Renal cortical epithelial cell (primary cell): ENCODE measurements around the gene DEPP1. TPM values are rescaled to one million over a fixed set of nuclear protein-coding genes. Genes with fewer than 3 reads are reported as not detected.

Source experiments
- DNase-seq: peaks from one replicate; pipeline ENCODE4 v3.0.0-alpha.2; 2011; ENCODE audit warnings: low read depth
- total RNA-seq: library from RNA; depleted of rRNA; stranded (reverse); fragments of >200 nt; gene quantifications from 2 replicates; pipeline ENCODE4 v1.2.3, GENCODE V29; 2014

DEPP1 gene
- total RNA-seq, 1 donor from 2014 or later = 11.3 TPM

DNA sequence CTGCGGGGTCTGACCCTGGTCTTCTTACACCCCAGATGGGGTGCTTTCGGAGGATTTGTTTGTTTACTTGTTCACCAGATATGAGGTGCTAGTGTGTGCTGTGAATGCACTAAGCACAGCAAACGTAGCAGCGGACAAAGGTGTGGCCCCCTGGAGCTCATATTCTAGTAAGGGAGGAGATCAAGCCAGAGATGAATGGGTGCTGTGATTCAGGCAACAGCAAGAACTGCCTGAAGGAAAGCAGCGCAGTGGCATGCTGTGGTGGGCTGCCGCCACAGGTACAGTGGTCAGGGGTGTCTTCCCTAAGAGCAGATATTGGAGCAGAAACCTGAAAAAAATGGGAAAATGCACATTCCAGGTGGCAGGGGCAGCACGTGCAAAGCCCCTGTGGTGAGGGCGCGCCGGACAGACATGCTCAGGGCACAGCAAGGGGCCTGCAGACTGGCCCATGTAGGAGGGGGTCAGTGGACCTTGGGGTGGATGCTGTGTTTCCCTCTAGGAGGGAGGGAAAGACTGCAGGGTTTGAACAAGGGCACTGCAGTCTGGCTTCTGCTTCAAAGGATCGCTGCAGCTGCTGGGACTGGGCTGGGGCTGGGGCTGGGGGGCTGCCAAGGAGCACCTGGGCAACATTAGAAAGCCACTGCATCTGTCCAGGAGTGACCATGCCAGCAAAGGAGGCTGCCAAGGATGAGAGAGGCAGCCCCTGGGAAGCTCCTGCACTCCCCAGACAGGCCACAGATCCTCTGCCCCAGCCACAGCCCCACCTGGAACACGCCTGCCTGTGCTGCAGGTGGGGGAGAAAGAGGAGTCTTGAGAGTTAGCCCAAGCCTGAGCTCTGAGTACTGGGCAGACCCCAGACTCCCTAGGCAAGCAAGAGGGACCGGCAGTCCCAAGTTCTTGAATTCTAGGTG, 927 bp upstream of the DEPP1 start:
- DNase-seq = no peak

GRCh38 chr10:44978213-44978569, 418 bp downstream of the DEPP1 start:
- no peak for DNase-seq

- no peak for DNase-seq
Observed at GRCh38 chr10:44977287-44978212, 1.1 kb downstream of the DEPP1 start.

GRCh38 chr10:44976352-44977198, 2.0 kb downstream of the DEPP1 start:
- DNase-seq = no peak

DNA sequence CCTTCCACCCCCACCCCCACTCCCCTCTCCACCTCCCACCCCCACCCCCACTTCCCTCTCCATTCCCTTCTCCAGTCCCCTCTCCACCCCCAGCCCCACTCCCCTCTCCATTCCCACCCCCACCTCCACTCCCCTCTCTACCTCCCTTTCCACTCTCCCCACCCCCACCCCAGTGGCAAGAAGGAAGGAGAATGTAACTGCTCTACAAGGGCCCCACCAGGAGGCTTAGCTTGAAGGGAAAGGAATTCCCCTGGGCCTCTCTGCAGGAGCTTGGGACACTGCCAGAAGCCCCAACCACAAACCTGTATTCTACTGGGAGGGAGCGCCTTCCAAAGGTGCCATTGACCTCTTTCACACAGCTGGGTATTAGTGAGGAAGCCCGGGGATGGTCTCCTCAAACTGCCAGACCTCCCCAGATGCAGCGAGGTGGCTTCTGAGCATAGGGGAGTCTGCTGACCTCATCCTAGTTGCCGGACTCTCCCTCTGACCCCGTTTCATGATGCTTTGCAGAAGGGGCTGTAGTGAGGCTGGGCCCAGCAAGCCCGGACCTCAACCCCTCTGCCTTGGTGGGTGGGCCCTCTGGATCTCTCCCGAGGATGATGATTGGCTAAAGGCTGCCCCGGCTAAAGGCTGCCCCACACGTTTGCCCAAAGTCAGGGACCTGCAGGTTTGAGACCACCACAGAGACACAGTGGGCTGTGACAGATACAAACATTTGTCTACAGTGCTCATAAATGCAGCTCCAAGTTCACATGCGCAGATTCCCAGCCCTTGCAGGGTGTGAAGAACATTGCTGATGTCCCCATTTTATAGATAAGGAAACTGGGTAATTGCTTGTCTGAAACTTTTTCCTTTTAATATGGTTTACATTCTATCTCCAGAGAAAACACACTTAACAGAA, 2.9 kb downstream of the DEPP1 start:
- peak; percentile 94 for DNase-seq

GRCh38 chr10:44974628-44975430, 3.8 kb downstream of the DEPP1 start:
- no peak for DNase-seq

GRCh38 chr10:44974082-44974627, 4.5 kb downstream of the DEPP1 start:
- DNase-seq = no peak

DNA sequence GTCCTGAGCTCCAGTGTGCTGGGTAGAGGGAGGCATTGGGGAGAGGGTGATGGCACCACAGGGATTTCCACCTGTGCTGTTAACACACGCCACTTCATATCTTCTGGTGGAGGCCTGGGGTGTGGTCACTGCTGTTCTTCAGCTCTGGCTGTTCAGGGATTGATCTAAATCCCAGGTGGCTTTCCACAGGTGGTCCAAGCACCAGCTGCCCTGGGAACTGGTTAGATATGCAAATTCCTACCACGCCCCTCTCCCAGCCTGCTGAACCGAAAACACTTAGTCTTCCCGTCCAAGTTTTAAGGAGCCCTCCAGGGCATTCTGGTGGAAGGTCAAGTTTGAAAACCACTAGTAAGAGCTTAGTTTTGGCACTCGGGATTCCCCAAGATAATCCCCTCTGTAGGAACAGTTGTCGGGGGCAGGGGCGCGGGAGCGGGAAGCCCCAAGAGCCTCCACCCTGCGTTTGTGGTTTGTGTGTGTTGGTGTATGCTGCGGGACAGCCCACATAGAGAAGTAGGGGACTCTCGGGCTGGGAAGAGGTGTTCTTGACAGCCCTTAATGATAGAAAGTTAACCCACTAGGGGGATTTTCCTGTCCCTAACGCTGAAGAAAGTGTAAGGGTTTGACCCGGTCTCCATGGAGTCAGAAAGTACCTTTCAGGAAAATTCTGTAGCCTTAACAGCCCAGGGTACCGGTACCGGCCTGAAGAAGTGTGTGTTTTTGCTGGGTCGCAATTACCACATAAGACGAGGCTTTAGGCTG, 5.1 kb downstream of the DEPP1 start:
- peak; percentile 55 for DNase-seq

DNA sequence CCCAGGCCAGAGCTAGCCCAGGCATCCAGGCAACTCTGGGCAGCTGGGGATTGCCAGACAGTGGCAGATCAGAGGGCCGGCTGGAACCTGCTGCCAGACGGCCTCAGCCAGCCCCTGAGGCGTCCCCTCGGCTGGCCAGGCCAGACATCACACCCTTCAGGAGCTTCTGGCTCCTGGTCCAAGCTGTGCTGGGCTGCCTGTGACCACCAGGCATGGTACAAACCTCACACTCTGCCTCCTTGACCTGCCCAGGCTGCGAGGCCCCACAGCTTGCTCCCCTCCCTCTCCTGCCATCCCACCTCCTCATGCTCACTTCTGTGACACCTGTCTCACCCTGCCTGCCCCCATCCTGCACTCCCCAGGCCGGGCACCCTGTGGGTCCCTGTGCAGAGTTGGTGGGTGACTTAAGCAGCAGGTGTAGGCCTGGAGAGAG, 5.7 kb downstream of the DEPP1 start:
- no peak for DNase-seq

- DNase-seq = no peak
Observed at GRCh38 chr10:44971935-44972757, 6.5 kb downstream of the DEPP1 start.

DNA sequence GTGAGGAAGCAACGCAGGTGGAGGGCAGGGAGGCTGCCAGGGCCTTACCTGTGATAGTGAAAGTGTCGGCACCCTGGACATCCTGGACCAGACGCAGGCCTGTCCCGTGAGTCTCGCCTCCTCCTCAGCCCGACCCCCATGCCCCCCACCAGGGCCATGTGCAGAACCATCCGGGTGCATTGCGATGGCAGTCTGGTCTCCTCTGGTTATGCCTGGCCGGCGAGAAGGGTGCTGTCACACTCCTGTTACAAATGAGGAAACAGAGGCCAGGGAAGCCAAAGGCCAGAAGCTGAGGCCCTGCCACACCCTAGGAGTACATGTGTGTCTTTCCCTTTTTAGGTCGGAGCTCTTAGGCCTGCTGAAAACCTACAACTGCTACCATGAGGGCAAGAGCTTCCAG, 7.2 kb downstream of the DEPP1 start:
- no peak for DNase-seq

DNA sequence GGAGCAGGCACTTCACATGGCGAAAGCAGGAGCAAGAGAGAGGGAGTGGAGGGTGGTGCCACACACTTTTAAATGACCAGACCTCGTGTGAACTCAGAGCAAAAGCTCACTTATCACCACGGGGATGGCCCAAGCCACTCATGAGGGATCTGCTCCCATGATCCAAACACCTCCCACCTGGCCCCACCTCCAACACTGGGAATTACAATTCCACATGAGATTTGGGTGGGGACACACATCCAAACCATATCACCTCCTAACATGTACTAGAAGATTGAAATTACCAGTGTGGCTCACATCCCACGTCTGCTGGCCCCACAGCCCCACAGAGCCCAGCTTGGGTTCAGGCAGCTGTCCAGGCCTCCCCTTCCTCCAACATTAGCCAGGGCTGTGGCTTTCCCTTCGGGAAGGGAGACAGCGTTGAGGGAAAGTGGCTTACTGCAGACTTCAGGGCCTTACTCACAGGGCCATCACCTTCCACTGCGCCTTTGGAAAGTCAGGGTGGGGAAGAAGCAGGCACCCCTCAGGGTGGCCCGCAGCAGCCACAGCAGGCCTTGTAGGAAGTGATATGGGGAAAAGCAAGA, 7.7 kb downstream of the DEPP1 start:
- DNase-seq = no peak

GRCh38 chr10:44969854-44970253, 8.8 kb downstream of the DEPP1 start:
- no peak for DNase-seq

- DNase-seq = no peak
Observed at GRCh38 chr10:44968500-44969400, 9.9 kb downstream of the DEPP1 start.

GRCh38 chr10:44968091-44968490, 10.5 kb downstream of the DEPP1 start:
- DNase-seq = no peak

DNA sequence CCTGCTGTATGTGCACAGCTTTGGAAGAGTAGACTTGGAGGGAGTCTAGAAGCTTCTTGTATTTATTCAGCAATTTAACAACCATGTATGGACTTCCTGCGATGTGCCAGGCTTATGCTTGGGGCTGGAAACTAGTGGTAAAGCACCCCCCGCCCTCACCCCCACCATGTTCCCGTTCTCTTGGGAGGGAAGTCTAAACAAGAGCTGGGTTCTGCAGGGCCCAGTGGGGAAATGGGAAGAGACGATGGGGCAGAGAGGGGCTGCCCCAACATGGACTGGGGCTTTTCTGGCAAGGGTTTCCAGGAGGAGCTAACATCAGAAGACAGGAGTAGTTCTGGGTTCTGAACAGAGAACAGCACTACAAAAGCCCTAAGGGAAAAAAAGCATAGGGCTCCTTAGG, 11.0 kb downstream of the DEPP1 start:
- DNase-seq = no peak
